ENCODE results near the gene MAL. TPM values are rescaled to one million over a fixed set of nuclear protein-coding genes. Genes with fewer than 3 reads are reported as not detected.

Gene MAL
- total and polyA plus RNA-seq, 2 of the 13 experiments (the other 11 are each of a cell fraction or from before 2014, with no cell fraction given) = not detected

GRCh38 chr2:95056461-95057459, 31.3 kb downstream of the MAL start (continued):
- TF ChIP-seq ZNF318 (CRISPR knock-in tag; IDR thresholded peaks at IDR 0.05) (peak; percentile 58; the same call in 1 of the 2 replicates), SNAPC5 (CRISPR knock-in tag; IDR thresholded peaks at IDR 0.05; ENCODE audit: borderline replicate concordance) (no peak), BCL3 (CRISPR knock-in tag; IDR thresholded peaks at IDR 0.05) (no peak), SETDB1 (CRISPR knock-in tag; IDR thresholded peaks at IDR 0.05; ENCODE audit: borderline replicate concordance) (no peak), ZNF784 (CRISPR knock-in tag; IDR thresholded peaks at IDR 0.05; ENCODE audit: borderline replicate concordance) (0 out of 2 replicates have a peak, but pooled peaks have one; percentile 56), ZNF850 (CRISPR knock-in tag; conservative IDR thresholded peaks at IDR 0.05) (no peak), SNAPC2 (CRISPR knock-in tag; IDR thresholded peaks at IDR 0.05) (no peak), MIXL1 (CRISPR knock-in tag; IDR thresholded peaks at IDR 0.05) (no peak), ZNF883 (CRISPR knock-in tag; IDR thresholded peaks at IDR 0.05; ENCODE audit: not compliant biosample characterization) (peak; percentile 19), ZBTB7B (CRISPR knock-in tag; IDR thresholded peaks at IDR 0.05) (no peak), MNT (IDR thresholded peaks at IDR 0.05) (no peak), ZNF644 (CRISPR knock-in tag; IDR thresholded peaks at IDR 0.05; ENCODE audit: low read depth) (0 out of 2 replicates have a peak, but pooled peaks have one; percentile 20)

All from HepG2 (cell line).